Measurements from ENCODE around the gene L3MBTL3. TPM values are rescaled to one million over a fixed set of nuclear protein-coding genes. Genes with fewer than 3 reads are reported as not detected.

The L3MBTL3 gene
- polyA plus RNA-seq, 1 experiment: 6.8 TPM

- H3K36me3 ChIP-seq (ENCODE audit: control insufficient read depth, insufficient read depth, low read length): no peaks in the 10 kb centered on the region
- no peak for DNase-seq (ENCODE audit: low read depth)
- CTCF ChIA-PET: no interaction called here
- H3K4me3 ChIP-seq (ENCODE audit: low read depth, low read length): no peak overlapping the region
- TF ChIP-seq CTCF (IDR thresholded peaks at IDR 0.05; ENCODE audit: insufficient read depth, low read depth, low read length): no peak
- POLR2A ChIA-PET: no interaction called here
- no peaks in the 10 kb centered on the region for H3K27me3 ChIP-seq (ENCODE audit: control insufficient read depth, insufficient read depth, low read length)
Observed at GRCh38 chr6:130150906-130151305, 132.5 kb downstream of the L3MBTL3 start.

- no peaks in the 10 kb centered on the region for H3K36me3 ChIP-seq (ENCODE audit: control insufficient read depth, insufficient read depth, low read length)
- no peak for DNase-seq (ENCODE audit: low read depth)
- H3K4me3 ChIP-seq (ENCODE audit: low read depth, low read length): no peak overlapping the region
- no peak for TF ChIP-seq CTCF (IDR thresholded peaks at IDR 0.05; ENCODE audit: insufficient read depth, low read depth, low read length)
- H3K27me3 ChIP-seq (ENCODE audit: control insufficient read depth, insufficient read depth, low read length): no peaks in the 10 kb centered on the region
- CTCF ChIA-PET: no interaction called here
- POLR2A ChIA-PET: no interaction called here
Observed at GRCh38 chr6:130152908-130153510, 134.6 kb downstream of the L3MBTL3 start.

- CTCF ChIA-PET: no interaction called here
- Histone ChIP-seq H3K36me3 (ENCODE audit: control insufficient read depth, insufficient read depth, low read length) (no peaks in the 10 kb centered on the region), H3K4me3 (ENCODE audit: low read depth, low read length) (no peak overlapping the region), H3K27me3 (ENCODE audit: control insufficient read depth, insufficient read depth, low read length) (no peaks in the 10 kb centered on the region)
- POLR2A ChIA-PET: no interaction called here
- no peak for DNase-seq (ENCODE audit: low read depth)
- no peak for TF ChIP-seq CTCF (IDR thresholded peaks at IDR 0.05; ENCODE audit: insufficient read depth, low read depth, low read length)
Observed at GRCh38 chr6:130156908-130157307, 138.5 kb downstream of the L3MBTL3 start.

- CTCF ChIA-PET: no interaction called here
- Histone ChIP-seq H3K27me3 (ENCODE audit: control insufficient read depth, insufficient read depth, low read length) (no peaks in the 10 kb centered on the region), H3K36me3 (ENCODE audit: control insufficient read depth, insufficient read depth, low read length) (no peaks in the 10 kb centered on the region), H3K4me3 (ENCODE audit: low read depth, low read length) (no peak overlapping the region)
- POLR2A ChIA-PET: no interaction called here
- no peak for DNase-seq (ENCODE audit: low read depth)
- TF ChIP-seq CTCF (IDR thresholded peaks at IDR 0.05; ENCODE audit: insufficient read depth, low read depth, low read length): no peak
Observed at GRCh38 chr6:130158056-130158455, 139.7 kb downstream of the L3MBTL3 start.

- TF ChIP-seq CTCF (IDR thresholded peaks at IDR 0.05; ENCODE audit: insufficient read depth, low read depth, low read length): no peak
- no peaks in the 10 kb centered on the region for H3K27me3 ChIP-seq (ENCODE audit: control insufficient read depth, insufficient read depth, low read length)
- H3K4me3 ChIP-seq (ENCODE audit: low read depth, low read length): no peak overlapping the region
- ChIA-PET POLR2A (no interaction called here), CTCF (no interaction called here)
- no peak for DNase-seq (ENCODE audit: low read depth)
- H3K36me3 ChIP-seq (ENCODE audit: control insufficient read depth, insufficient read depth, low read length): no peaks in the 10 kb centered on the region
Observed at GRCh38 chr6:130158548-130158947, 140.2 kb downstream of the L3MBTL3 start.

Data from BJ (cell line).